ENCODE results near the gene LIN54. TPM values are rescaled to one million over a fixed set of nuclear protein-coding genes. Genes with fewer than 3 reads are reported as not detected.
A peak's percentile ranks its signal among the peaks of the same experiment; 100 is the strongest.

Gene LIN54
- total and polyA plus RNA-seq, 2 of the 13 experiments (the other 11 are each of a cell fraction or from before 2014, with no cell fraction given) = 25.2 to 32.9 TPM

GRCh38 chr4:82893942-82894341 lies 116.7 kb downstream of the LIN54 start (continued):
- TF ChIP-seq DNMT1 (CRISPR knock-in tag; IDR thresholded peaks at IDR 0.05) (no peak), KLF16 (CRISPR knock-in tag; IDR thresholded peaks at IDR 0.05) (no peak), THAP11 (CRISPR knock-in tag; IDR thresholded peaks at IDR 0.05) (0 out of 2 replicates have a peak, but pooled peaks have one; percentile 14), CEBPZ (IDR thresholded peaks at IDR 0.05; ENCODE audit: low read length) (no peak), ZNF564 (CRISPR knock-in tag; IDR thresholded peaks at IDR 0.05) (no peak), SRY (CRISPR knock-in tag; IDR thresholded peaks at IDR 0.05) (no peak), TOPORS (CRISPR knock-in tag; IDR thresholded peaks at IDR 0.05) (no peak)

DNA sequence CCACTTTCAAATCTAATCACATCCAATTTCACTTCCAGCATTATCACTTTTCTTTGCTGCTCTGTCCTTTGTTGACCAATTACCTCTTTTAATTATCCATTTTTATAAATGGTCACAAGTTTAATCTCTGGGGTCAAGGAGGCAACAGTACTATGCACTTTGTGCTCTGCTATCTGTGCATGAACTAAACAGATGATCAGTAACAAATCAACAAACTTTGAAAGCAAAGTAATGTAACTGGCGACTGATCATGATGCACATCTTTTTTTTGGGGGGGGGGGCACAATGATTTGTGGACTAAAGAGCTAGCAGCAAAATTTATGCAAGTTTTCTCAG lies 118.2 kb downstream of the LIN54 start:
- Histone ChIP-seq H4K20me1 (ENCODE audit: insufficient read depth, low read length) (peaks cover 2% of the 10 kb centered on the region; the same call in 1 of the 2 replicates), H3K4me1 (ENCODE audit: insufficient read depth, low read length) (peaks cover 44% of the 10 kb centered on the region), H3K79me2 (ENCODE audit: insufficient read depth, low read length) (peaks cover 61% of the 10 kb centered on the region), H3K36me3 (replicated peaks in 1 of 2; ENCODE audit: control insufficient read depth in 1 of 2, insufficient read depth in 2 of 2, low read length in 2 of 2) (no peaks in the 10 kb centered on the region; a peak in 2 of 5 replicates), H3K27ac (ENCODE audit: extremely low read length, insufficient read depth, low read length) (peak overlapping the region; percentile 98), H3K27me3 (ENCODE audit: control insufficient read depth in 1 of 2, insufficient read depth in 2 of 2, low read length in 2 of 2) (no peaks in the 10 kb centered on the region; a peak in 1 of 5 replicates), H3K4me2 (ENCODE audit: low read depth, low read length) (peak overlapping the region; percentile 80), H2AFZ (ENCODE audit: low read length) (no peak overlapping the region), H3K9me3 (ENCODE audit: low read length) (no peaks in the 10 kb centered on the region), H3K4me3 (replicated peaks in 1 of 3; ENCODE audit: insufficient read depth in 1 of 3, low read depth in 2 of 3, low read length in 3 of 3) (peak overlapping the region in 2 of 3 experiments; percentile 58 to 91; a peak in 3 of 6 replicates), H3K9ac (ENCODE audit: insufficient read depth, low read depth, low read length) (peak overlapping the region; percentile 100)
- no peak for DNase-seq (ENCODE audit: low spot score)
- POLR2A ChIA-PET = interaction anchor here (1.0 to 1.1 kb wide), 2 partner anchors 8 to 143 kb away, joined by 3 to 20 read pairs; partner anchors contain the start of genes COPS4 and THAP9
- ATAC-seq = no peak
- no peak for FAIRE-seq
- CTCF ChIA-PET (ENCODE audit: low intra/inter-chr PET ratio, low total read pairs) = no interaction called here
- 16% methylated on average over 1 of the region's 1 CpG for WGBS (ENCODE audit: low lambda C conversion rate)
- BruUV-seq (replicated peaks) = no TSS peak
- in situ Hi-C loops (cut with HindIII; ENCODE audit: extremely low pct_ligation_motif_present, low pct_unique_long_range_greater_than_20kb) (no loop called here), intact Hi-C loops (cut with micrococcal nuclease; ENCODE audit: unreplicated experiment) (no loop called here)
- TF ChIP-seq SAP130 (CRISPR knock-in tag; IDR thresholded peaks at IDR 0.05; ENCODE audit: low read depth) = peak; percentile 25; the same call in 1 of the 2 replicates
- TF ChIP-seq MLX (CRISPR knock-in tag; IDR thresholded peaks at IDR 0.05) = peak; percentile 94
- no peak for TF ChIP-seq ZNF564 (CRISPR knock-in tag; IDR thresholded peaks at IDR 0.05)
- TF ChIP-seq, protein P1, sequence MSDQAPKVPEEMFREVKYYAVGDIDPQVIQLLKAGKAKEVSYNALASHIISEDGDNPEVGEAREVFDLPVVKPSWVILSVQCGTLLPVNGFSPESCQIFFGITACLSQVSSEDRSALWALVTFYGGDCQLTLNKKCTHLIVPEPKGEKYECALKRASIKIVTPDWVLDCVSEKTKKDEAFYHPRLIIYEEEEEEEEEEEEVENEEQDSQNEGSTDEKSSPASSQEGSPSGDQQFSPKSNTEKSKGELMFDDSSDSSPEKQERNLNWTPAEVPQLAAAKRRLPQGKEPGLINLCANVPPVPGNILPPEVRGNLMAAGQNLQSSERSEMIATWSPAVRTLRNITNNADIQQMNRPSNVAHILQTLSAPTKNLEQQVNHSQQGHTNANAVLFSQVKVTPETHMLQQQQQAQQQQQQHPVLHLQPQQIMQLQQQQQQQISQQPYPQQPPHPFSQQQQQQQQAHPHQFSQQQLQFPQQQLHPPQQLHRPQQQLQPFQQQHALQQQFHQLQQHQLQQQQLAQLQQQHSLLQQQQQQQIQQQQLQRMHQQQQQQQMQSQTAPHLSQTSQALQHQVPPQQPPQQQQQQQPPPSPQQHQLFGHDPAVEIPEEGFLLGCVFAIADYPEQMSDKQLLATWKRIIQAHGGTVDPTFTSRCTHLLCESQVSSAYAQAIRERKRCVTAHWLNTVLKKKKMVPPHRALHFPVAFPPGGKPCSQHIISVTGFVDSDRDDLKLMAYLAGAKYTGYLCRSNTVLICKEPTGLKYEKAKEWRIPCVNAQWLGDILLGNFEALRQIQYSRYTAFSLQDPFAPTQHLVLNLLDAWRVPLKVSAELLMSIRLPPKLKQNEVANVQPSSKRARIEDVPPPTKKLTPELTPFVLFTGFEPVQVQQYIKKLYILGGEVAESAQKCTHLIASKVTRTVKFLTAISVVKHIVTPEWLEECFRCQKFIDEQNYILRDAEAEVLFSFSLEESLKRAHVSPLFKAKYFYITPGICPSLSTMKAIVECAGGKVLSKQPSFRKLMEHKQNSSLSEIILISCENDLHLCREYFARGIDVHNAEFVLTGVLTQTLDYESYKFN (CRISPR knock-in tag; conservative IDR thresholded peaks at IDR 0.05) = 0 out of 2 replicates have a peak, but pooled peaks have one; percentile 28
- TF ChIP-seq MED13 (CRISPR knock-in tag; IDR thresholded peaks at IDR 0.05) = no peak
- no peak for TF ChIP-seq STAT5B (CRISPR knock-in tag; IDR thresholded peaks at IDR 0.05)
- no peak for TF ChIP-seq FOXP1 (IDR thresholded peaks at IDR 0.05)
- TF ChIP-seq FOXP1 (CRISPR knock-in tag; IDR thresholded peaks at IDR 0.05) = peak; percentile 58
- TF ChIP-seq HHEX (CRISPR knock-in tag; IDR thresholded peaks at IDR 0.05) = no peak
- TF ChIP-seq, protein P2, sequence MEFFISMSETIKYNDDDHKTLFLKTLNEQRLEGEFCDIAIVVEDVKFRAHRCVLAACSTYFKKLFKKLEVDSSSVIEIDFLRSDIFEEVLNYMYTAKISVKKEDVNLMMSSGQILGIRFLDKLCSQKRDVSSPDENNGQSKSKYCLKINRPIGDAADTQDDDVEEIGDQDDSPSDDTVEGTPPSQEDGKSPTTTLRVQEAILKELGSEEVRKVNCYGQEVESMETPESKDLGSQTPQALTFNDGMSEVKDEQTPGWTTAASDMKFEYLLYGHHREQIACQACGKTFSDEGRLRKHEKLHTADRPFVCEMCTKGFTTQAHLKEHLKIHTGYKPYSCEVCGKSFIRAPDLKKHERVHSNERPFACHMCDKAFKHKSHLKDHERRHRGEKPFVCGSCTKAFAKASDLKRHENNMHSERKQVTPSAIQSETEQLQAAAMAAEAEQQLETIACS (CRISPR knock-in tag; IDR thresholded peaks at IDR 0.05) = no peak
